HepG2 (cell line): Measurements from ENCODE around the gene RAB15. TPM values are rescaled to one million over a fixed set of nuclear protein-coding genes. Genes with fewer than 3 reads are reported as not detected.

ENCODE experiments used
- ATAC-seq: fragments of 200-7000 bp; cut with Tn5 transposase; 3 replicates; pipeline ENCODE4 v1.9.1; 2020; ENCODE audit warnings: mild to moderate bottlenecking, moderate library complexity
- BruUV-seq: library from RNA; stranded (reverse); fragments of 400-500 nt; replicated peaks from 2 replicates; lab custom pipeline; 2021; lab: Mats Ljungman, UMichigan
- CTCF ChIA-PET: fragments of 300-600 bp; formaldehyde crosslinking; extraction: SDS; loops from one replicate; lab custom pipeline; 2021; ENCODE audit warnings: low total read pairs, inconsistent platforms, low intra/inter-chr PET ratio; lab: Yijun Ruan, JAX
- POLR2A ChIA-PET: fragments of 350-600 bp; sonication (Branson Sonifier 250); formaldehyde crosslinking; loops from one replicate; lab custom pipeline; 2020; ENCODE audit warnings: antibody characterized with exemption, inconsistent platforms; lab: Yijun Ruan, JAX
- DNase-seq: peaks from one replicate; pipeline ENCODE4 v3.0.0-alpha.2; 2015; ENCODE audit warnings: low spot score
- FAIRE-seq: peaks from 3 replicates; lab custom pipeline; 2011; peaks lifted over from hg19 to GRCh38; lab: Jason Lieb, UNC
- H2AFZ ChIP-seq: one replicate; pipeline ENCODE4 v1.6.1; 2011; ENCODE audit warnings: low read length, inconsistent platforms
- H3K27ac ChIP-seq: fragments of 300-600 bp; 3 replicates; pipeline ENCODE4 v1.8.0; 2011; ENCODE audit warnings: mixed run types, mild to moderate bottlenecking, mixed read lengths, low read length, inconsistent platforms; ENCODE audit not compliant: insufficient read depth; ENCODE audit errors: extremely low read length
- H3K27me3 ChIP-seq, 2 experiments: fragments of 200-600 bp in 1 of 2; 2 replicates in 1 of 2; 3 replicates in 1 of 2; pipeline versions ENCODE4 v1.6.0 to v1.8.0; 2011; ENCODE audit warnings: low read length in 2 of 2, mild to moderate bottlenecking in 2 of 2, moderate library complexity in 2 of 2, inconsistent platforms in 1 of 2; ENCODE audit not compliant: insufficient read depth in 2 of 2, control insufficient read depth in 1 of 2
- H3K36me3 ChIP-seq, 2 experiments: fragments of 200-600 bp in 1 of 2; replicated peaks in 1 of 2; 2 replicates in 1 of 2; 3 replicates in 1 of 2; pipeline versions ENCODE4 v1.5.1 to v1.8.0; 2011; ENCODE audit warnings: low read length in 2 of 2, inconsistent platforms in 1 of 2; ENCODE audit not compliant: insufficient read depth in 2 of 2, control insufficient read depth in 1 of 2
- H3K4me1 ChIP-seq: 2 replicates; pipeline ENCODE4 v1.5.1; 2012; ENCODE audit warnings: low read length, inconsistent platforms; ENCODE audit not compliant: insufficient read depth
- H3K4me2 ChIP-seq: 2 replicates; pipeline ENCODE4 v1.6.0; 2011; ENCODE audit warnings: low read depth, low read length, inconsistent platforms
- H3K4me3 ChIP-seq, 3 experiments: fragments of 200-600 bp in 1 of 3; sonication (generic), shearing (Covaris generic) in 1 of 3; replicated peaks in 1 of 3; 2 replicates each; pipeline ENCODE4 v1.5.1; 2011 to 2016; ENCODE audit warnings: low read length in 3 of 3, inconsistent platforms in 2 of 3, low read depth in 2 of 3, mild to moderate bottlenecking in 2 of 3, control low read depth in 1 of 3, mixed read lengths in 1 of 3; ENCODE audit not compliant: insufficient read depth in 1 of 3
- H3K79me2 ChIP-seq: one replicate; pipeline ENCODE4 v1.6.1; 2011; ENCODE audit warnings: low read length, inconsistent platforms; ENCODE audit not compliant: insufficient read depth
- H3K9ac ChIP-seq: 2 replicates; pipeline ENCODE4 v1.6.0; 2011; ENCODE audit warnings: mild to moderate bottlenecking, low read depth, low read length, inconsistent platforms; ENCODE audit not compliant: insufficient read depth
- H3K9me3 ChIP-seq: 2 replicates; pipeline ENCODE4 v1.5.1; 2012; ENCODE audit warnings: mild to moderate bottlenecking, low read length
- H4K20me1 ChIP-seq: 2 replicates; pipeline ENCODE4 v1.6.0; 2011; ENCODE audit warnings: inconsistent platforms, mild to moderate bottlenecking, low read length, moderate library complexity; ENCODE audit not compliant: insufficient read depth
- BCL6 ChIP-seq: IDR thresholded peaks from 2 replicates; pipeline ENCODE4 v1.6.1; 2016; ENCODE audit warnings: missing genetic modification reagents, missing compliant biosample characterization
- CTCF ChIP-seq: sonication (generic); formaldehyde crosslinking; IDR thresholded peaks from 2 replicates; pipeline ENCODE4 v1.5.0; 2020; ENCODE audit warnings: mild to moderate bottlenecking, missing genetic modification reagents, moderate library complexity
- KAT7 ChIP-seq: IDR thresholded peaks from 2 replicates; pipeline ENCODE4 v1.6.1; 2018; ENCODE audit warnings: borderline replicate concordance, missing compliant biosample characterization
- ZNF570 ChIP-seq: sonication (generic); formaldehyde crosslinking; IDR thresholded peaks from 2 replicates; pipeline ENCODE4 v1.4.0; 2020; ENCODE audit warnings: mild to moderate bottlenecking, missing genetic modification reagents, borderline replicate concordance
- ZNF790 ChIP-seq: sonication (generic); formaldehyde crosslinking; IDR thresholded peaks from 2 replicates; pipeline ENCODE4 v1.8.0; 2022; ENCODE audit warnings: missing genetic modification reagents, mild to moderate bottlenecking, borderline replicate concordance
- WGBS: methylation state at CpG from one replicate; pipeline ENCODE4 v1.1.6; 2017; ENCODE audit warnings: low lambda C conversion rate; 5-methylcytosine and 5-hydroxymethylcytosine counted together
- in situ Hi-C: cut with HindIII; loops from 2 replicates; pipeline ENCODE4 v1.10.0; 2017; ENCODE audit warnings: low pct_unique_long_range_greater_than_20kb; ENCODE audit not compliant: extremely low pct_ligation_motif_present
- intact Hi-C: fragments of 100-400 bp; cut with micrococcal nuclease; formaldehyde crosslinking; loops from one replicate; pipeline ENCODE4 v1.10.0; 2022; ENCODE audit not compliant: unreplicated experiment
- polyA plus RNA-seq, 8 experiments: library from polyadenylated mRNA; depleted of rRNA in 3 of 8; stranded (reverse) in 7 of 8; unstranded in 1 of 8; fragments of >200 nt; fragmentation: Illumina TruSeq in 4 of 8; extraction: Trizol in 4 of 8; gene quantifications; 2 replicates each; pipeline versions ENCODE4 v1.2.1 to v1.2.3, GENCODE V29; 2011 to 2016; ENCODE audit warnings: low read depth in 4 of 8, missing spikeins in 1 of 8, mixed read lengths in 1 of 8; ENCODE audit not compliant: insufficient read depth in 1 of 8
- total RNA-seq, 5 experiments: library from RNA; depleted of rRNA; stranded (reverse); fragments of >200 nt; fragmentation: Illumina TruSeq; extraction: Trizol; gene quantifications; 2 replicates each; pipeline ENCODE4 v1.2.3, GENCODE V29; 2016; ENCODE audit warnings: low read depth in 1 of 5

Gene RAB15
- total and polyA plus RNA-seq, 2 of the 13 experiments (the other 11 are each of a cell fraction or from before 2014, with no cell fraction given), result 7.4 to 18.5 TPM

GRCh38 chr14:64952598-64953309, 19.4 kb downstream of the RAB15 start:
- Histone ChIP-seq H3K9me3 (no peaks in the 10 kb centered on the region), H3K79me2 (no peaks in the 10 kb centered on the region), H3K4me1 (peaks cover 34% of the 10 kb centered on the region), H3K36me3 (peaks cover 0 to 5% of the 10 kb centered on the region in 2 experiments; a peak in 2 of 5 replicates), H3K27me3 (no peaks in the 10 kb centered on the region), H4K20me1 (no peaks in the 10 kb centered on the region), H3K9ac (no peak overlapping the region), H3K4me3 (no peak overlapping the region), H3K27ac (no peak overlapping the region), H2AFZ (no peak overlapping the region), H3K4me2 (no peak overlapping the region)
- ChIA-PET CTCF (no interaction called here), POLR2A (interaction anchor here (1.4 kb wide), 1 partner anchor 10 kb away, joined by 6 read pairs; the partner anchor contains the start of gene GPX2)
- TF ChIP-seq CTCF (CRISPR knock-in tag) (peak; percentile 8; the same call in 1 of the 2 replicates), BCL6 (CRISPR knock-in tag) (0 out of 2 replicates have a peak, but pooled peaks have one; percentile 15), ZNF570 (CRISPR knock-in tag) (no peak)
- WGBS, result 87% methylated on average over 7 of the region's 7 CpGs
- intact Hi-C loops (no loop called here), in situ Hi-C loops (no loop called here)
- BruUV-seq, result no TSS peak
- DNase-seq (no peak), ATAC-seq (no peak; the same call in 2 of the 3 replicates), FAIRE-seq (no peak)

GRCh38 chr14:64951724-64952123, 20.4 kb downstream of the RAB15 start:
- DNase-seq (no peak), FAIRE-seq (no peak), ATAC-seq (no peak)
- in situ Hi-C loops (no loop called here), intact Hi-C loops (no loop called here)
- H3K27ac ChIP-seq, result no peak overlapping the region
- peaks cover 0 to 5% of the 10 kb centered on the region in 2 experiments; a peak in 2 of 5 replicates for H3K36me3 ChIP-seq
- BruUV-seq, result no TSS peak
- no peak overlapping the region for H3K9ac ChIP-seq
- no peak overlapping the region for H2AFZ ChIP-seq
- no peaks in the 10 kb centered on the region for H4K20me1 ChIP-seq
- POLR2A ChIA-PET, result no interaction called here
- no peaks in the 10 kb centered on the region for H3K79me2 ChIP-seq
- no peaks in the 10 kb centered on the region for H3K27me3 ChIP-seq
- H3K4me2 ChIP-seq, result no peak overlapping the region
- no peaks in the 10 kb centered on the region for H3K9me3 ChIP-seq
- CTCF ChIA-PET, result no interaction called here
- peaks cover 44% of the 10 kb centered on the region for H3K4me1 ChIP-seq
- no peak for TF ChIP-seq KAT7
- TF ChIP-seq ZNF790 (CRISPR knock-in tag), result no peak
- H3K4me3 ChIP-seq, result no peak overlapping the region
